ENCODE measurements around the gene RAMACL. TPM values are rescaled to one million over a fixed set of nuclear protein-coding genes. Genes with fewer than 3 reads are reported as not detected.

Gene RAMACL
- total RNA-seq, 1 experiment from 2014 or later: 0.15 TPM

DNA sequence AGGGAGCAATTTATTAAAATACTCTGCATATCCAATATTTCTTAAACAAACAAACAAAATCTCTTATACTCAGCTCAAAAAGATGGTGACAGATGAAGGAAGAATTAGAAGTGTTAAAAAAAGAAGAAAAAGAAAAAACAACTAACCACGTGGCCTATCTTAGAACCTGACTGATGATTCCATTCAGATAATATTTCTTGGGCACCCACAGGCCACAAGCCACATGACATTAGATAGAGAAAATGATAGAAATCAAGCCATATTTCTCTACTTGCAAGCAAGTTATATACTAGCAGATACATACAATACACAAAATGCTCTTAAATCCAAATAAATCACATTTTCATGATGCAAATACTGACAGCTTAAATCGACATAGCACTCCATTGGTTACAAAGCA lies 14.5 kb upstream of the RAMACL start:
- Histone ChIP-seq H3K79me2 (ENCODE audit: insufficient read depth, low read length) (no peaks in the 10 kb centered on the region), H2AFZ (ENCODE audit: low read depth, low read length, poor library complexity, severe bottlenecking) (no peak overlapping the region), H3K27me3 (ENCODE audit: insufficient read depth, low read length) (no peaks in the 10 kb centered on the region), H3K27ac (ENCODE audit: low read depth, low read length) (no peak overlapping the region), H3K9ac (ENCODE audit: low read length) (no peak overlapping the region), H3K9me3 (ENCODE audit: control insufficient read depth in 1 of 2, insufficient read depth in 1 of 2, low read depth in 1 of 2, low read length in 2 of 2) (no peaks in the 10 kb centered on the region), H3K36me3 (ENCODE audit: control insufficient read depth in 1 of 2, insufficient read depth in 2 of 2, low read length in 2 of 2) (no peaks in the 10 kb centered on the region), H3K4me1 (ENCODE audit: control insufficient read depth in 1 of 2, insufficient read depth in 2 of 2, low read length in 2 of 2) (no peaks in the 10 kb centered on the region), H4K20me1 (ENCODE audit: insufficient read depth) (no peaks in the 10 kb centered on the region), H3K9me2 (ENCODE audit: insufficient read depth) (no peaks in the 10 kb centered on the region), H3K4me2 (ENCODE audit: low read length) (no peak overlapping the region), H3K4me3 (replicated peaks in 1 of 2; ENCODE audit: low read depth in 1 of 2, low read length in 2 of 2) (no peak overlapping the region)
- DNase-seq (ENCODE audit: low read depth, low spot score): no peak
- POLR2A ChIA-PET: no interaction called here
- TF ChIP-seq, protein P1, sequence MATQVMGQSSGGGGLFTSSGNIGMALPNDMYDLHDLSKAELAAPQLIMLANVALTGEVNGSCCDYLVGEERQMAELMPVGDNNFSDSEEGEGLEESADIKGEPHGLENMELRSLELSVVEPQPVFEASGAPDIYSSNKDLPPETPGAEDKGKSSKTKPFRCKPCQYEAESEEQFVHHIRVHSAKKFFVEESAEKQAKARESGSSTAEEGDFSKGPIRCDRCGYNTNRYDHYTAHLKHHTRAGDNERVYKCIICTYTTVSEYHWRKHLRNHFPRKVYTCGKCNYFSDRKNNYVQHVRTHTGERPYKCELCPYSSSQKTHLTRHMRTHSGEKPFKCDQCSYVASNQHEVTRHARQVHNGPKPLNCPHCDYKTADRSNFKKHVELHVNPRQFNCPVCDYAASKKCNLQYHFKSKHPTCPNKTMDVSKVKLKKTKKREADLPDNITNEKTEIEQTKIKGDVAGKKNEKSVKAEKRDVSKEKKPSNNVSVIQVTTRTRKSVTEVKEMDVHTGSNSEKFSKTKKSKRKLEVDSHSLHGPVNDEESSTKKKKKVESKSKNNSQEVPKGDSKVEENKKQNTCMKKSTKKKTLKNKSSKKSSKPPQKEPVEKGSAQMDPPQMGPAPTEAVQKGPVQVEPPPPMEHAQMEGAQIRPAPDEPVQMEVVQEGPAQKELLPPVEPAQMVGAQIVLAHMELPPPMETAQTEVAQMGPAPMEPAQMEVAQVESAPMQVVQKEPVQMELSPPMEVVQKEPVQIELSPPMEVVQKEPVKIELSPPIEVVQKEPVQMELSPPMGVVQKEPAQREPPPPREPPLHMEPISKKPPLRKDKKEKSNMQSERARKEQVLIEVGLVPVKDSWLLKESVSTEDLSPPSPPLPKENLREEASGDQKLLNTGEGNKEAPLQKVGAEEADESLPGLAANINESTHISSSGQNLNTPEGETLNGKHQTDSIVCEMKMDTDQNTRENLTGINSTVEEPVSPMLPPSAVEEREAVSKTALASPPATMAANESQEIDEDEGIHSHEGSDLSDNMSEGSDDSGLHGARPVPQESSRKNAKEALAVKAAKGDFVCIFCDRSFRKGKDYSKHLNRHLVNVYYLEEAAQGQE (IDR thresholded peaks at IDR 0.05; ENCODE audit: low read depth): no peak
- TF ChIP-seq ATF3 (IDR thresholded peaks at IDR 0.05) (no peak), CEBPB (IDR thresholded peaks at IDR 0.05; ENCODE audit: low read depth) (no peak), POLR2A (IDR thresholded peaks at IDR 0.05; ENCODE audit: borderline replicate concordance, extremely low read depth, insufficient read depth, insufficient read length) (no peak), FOSL1 (IDR thresholded peaks at IDR 0.05; ENCODE audit: low read depth) (no peak), EGR1 (IDR thresholded peaks at IDR 0.05; ENCODE audit: low read depth) (no peak), EZH2 (IDR thresholded peaks at IDR 0.05) (no peak), ZBTB33 (IDR thresholded peaks at IDR 0.05; ENCODE audit: extremely low read depth, insufficient replicate concordance, low read length) (no peak), TCF7L2 (IDR thresholded peaks at IDR 0.05; ENCODE audit: borderline replicate concordance, extremely low read depth, insufficient read depth, insufficient read length) (no peak), SP1 (IDR thresholded peaks at IDR 0.05; ENCODE audit: low read depth) (no peak), ELF1 (IDR thresholded peaks at IDR 0.05; ENCODE audit: borderline replicate concordance, low read depth) (no peak), ZNF274 (IDR thresholded peaks at IDR 0.05; ENCODE audit: low read depth, low read length) (no peak)
- no TSS peak for BruUV-seq (replicated peaks)
- ATAC-seq: no peak
- CTCF ChIA-PET: no interaction called here
- RAD21 ChIA-PET (ENCODE audit: low non-redundant PET in 1 of 2, low total read pairs in 2 of 2, uncharacterized antibody in 2 of 2, unreplicated experiment in 2 of 2): no interaction called here
- intact Hi-C loops (cut with micrococcal nuclease): no loop called here

All from HCT116 (cell line).